ENCODE results near the gene PCGF3. TPM values are rescaled to one million over a fixed set of nuclear protein-coding genes. Genes with fewer than 3 reads are reported as not detected.

PCGF3 gene
- total RNA-seq, 6 experiments from 2014 or later, result 13.0 to 23.5 (median 14.7) TPM

DNA sequence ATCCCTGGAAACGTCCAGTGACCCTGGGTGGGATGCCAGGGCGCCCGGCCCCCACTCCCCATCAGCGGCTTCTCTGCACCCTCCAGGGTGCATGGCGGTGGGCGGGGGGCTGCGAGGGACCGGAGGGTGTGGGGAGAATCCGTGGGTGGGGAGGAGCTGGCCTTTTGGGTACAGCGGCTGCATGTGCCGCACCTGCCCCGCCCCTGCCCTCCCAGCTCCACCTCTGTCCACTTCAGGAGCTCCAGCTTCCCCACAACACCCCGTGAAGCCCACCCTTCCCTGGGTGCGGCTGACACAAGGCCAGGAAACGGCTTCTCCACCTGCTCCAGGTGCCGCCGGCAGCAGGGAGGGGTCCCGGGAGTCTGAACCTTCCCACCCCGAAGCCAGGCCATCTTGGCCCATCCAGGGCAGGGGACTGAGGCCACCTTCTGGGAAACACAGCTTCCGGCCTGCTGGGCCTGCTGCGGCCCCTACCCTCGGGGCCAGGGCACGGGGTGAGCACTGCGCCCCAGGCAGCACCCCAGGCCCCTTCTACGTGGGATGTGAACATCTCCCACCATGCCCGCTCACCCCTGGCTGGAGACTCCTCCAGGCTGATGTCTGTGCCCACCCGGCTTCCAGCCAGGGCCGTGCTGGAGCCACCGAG lies 85.7 kb downstream of the PCGF3 start:
- H3K4me1 ChIP-seq, result peaks cover 0 to 26% (median 12%) of the 10 kb centered on the region in 4 donors
- H3K27me3 ChIP-seq, result no peaks in the 10 kb centered on the region
- no peak for TF ChIP-seq POLR2A (IDR thresholded peaks at IDR 0.05)
- TF ChIP-seq, protein P1, sequence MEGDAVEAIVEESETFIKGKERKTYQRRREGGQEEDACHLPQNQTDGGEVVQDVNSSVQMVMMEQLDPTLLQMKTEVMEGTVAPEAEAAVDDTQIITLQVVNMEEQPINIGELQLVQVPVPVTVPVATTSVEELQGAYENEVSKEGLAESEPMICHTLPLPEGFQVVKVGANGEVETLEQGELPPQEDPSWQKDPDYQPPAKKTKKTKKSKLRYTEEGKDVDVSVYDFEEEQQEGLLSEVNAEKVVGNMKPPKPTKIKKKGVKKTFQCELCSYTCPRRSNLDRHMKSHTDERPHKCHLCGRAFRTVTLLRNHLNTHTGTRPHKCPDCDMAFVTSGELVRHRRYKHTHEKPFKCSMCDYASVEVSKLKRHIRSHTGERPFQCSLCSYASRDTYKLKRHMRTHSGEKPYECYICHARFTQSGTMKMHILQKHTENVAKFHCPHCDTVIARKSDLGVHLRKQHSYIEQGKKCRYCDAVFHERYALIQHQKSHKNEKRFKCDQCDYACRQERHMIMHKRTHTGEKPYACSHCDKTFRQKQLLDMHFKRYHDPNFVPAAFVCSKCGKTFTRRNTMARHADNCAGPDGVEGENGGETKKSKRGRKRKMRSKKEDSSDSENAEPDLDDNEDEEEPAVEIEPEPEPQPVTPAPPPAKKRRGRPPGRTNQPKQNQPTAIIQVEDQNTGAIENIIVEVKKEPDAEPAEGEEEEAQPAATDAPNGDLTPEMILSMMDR (IDR thresholded peaks at IDR 0.05), result no peak
- H3K4me3 ChIP-seq, result no peak overlapping the region
- no peaks in the 10 kb centered on the region for H3K36me3 ChIP-seq
- DNase-seq, result peak in 1 of 3 donors; percentile 51
- no peak for ATAC-seq
- 33% methylated on average over 1 of the region's 29 CpGs for WGBS (ENCODE audit: insufficient coverage, low coverage, low lambda C conversion rate, missing lambda C conversion rate)
- H3K27ac ChIP-seq, result no peak overlapping the region
- intact Hi-C loops (cut with DNase I), result no loop called here
- no peaks in the 10 kb centered on the region for H3K9me3 ChIP-seq

DNA sequence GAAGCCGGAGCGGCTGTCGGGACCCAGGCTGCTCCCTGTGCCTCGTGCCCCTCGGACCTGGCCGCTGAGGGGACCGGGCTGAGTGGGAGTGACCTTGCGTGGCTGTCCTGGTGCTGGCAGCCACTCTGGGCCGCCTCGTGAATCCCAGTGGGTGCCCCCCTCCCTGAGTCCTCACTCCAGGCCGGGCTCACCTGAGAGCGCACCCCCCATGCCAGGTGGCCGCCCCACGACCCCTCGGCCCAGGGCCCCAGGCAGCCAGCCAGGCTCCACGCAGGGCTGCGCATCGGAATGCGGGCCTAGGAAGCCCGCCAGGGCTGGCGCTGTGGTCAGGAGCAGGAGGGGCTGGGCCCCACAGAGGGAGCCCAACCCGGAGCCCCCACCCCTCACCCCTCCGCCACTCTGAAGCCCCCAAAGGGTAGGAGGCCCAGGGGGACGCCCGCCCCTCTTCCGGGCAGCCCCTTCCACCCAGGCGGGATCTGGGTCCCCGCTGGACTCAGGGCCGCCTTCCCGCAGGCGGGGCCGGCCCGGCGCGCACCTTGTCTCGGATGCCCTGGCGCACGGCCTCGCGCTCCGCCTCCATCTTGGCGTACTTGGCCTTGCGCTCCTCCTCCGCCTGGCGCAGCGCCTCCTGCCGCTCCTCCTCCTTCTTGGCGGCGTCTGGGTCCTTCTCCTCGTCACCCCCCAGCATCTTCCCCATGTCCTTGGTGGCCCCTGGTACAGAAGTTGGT lies 86.4 kb downstream of the PCGF3 start:
- Histone ChIP-seq H3K36me3 (no peaks in the 10 kb centered on the region), H3K27me3 (no peaks in the 10 kb centered on the region), H3K9me3 (no peaks in the 10 kb centered on the region), H3K4me3 (no peak overlapping the region), H3K4me1 (peaks cover 0 to 32% (median 12%) of the 10 kb centered on the region in 4 donors), H3K27ac (no peak overlapping the region)
- DNase-seq (peak in 1 of 3 donors; percentile 44), ATAC-seq (no peak)
- WGBS (ENCODE audit: insufficient coverage, low coverage, low lambda C conversion rate, missing lambda C conversion rate), result 14% methylated on average over 13 of the region's 50 CpGs
- intact Hi-C loops (cut with DNase I), result no loop called here
- no peak for TF ChIP-seq POLR2A (IDR thresholded peaks at IDR 0.05)

DNA sequence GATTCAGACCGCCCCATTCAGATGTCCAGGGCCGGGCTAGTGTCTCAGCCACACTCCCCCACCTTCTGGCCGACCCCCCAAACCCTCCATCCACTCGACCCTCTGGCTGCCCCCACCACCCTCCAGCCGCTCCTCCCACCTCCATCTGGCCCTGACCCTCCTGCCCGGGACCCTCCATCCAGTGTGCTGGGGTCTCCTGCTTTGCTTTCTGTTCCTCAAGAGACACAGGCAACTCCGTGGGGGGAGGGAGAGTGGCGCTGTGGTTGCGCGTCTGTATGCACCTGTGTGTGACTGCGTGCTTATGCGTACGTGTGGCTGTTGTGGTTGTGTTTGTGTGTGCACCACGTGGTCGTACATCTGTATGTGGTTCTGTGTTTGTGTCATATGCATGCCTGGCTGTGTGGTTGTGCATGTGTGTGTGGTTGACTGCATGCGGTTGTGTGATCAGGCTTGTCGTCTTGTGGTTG lies 87.0 kb downstream of the PCGF3 start:
- no peak overlapping the region for H3K27ac ChIP-seq
- H3K4me3 ChIP-seq, result no peak overlapping the region
- 49% methylated on average over 4 of the region's 17 CpGs for WGBS (ENCODE audit: insufficient coverage, low coverage, low lambda C conversion rate, missing lambda C conversion rate)
- peak in 1 of 3 donors; percentile 55 for DNase-seq
- H3K4me1 ChIP-seq, result peaks cover 0 to 34% (median 11%) of the 10 kb centered on the region in 4 donors
- no peaks in the 10 kb centered on the region for H3K27me3 ChIP-seq
- H3K9me3 ChIP-seq, result no peaks in the 10 kb centered on the region
- intact Hi-C loops (cut with DNase I), result no loop called here
- TF ChIP-seq POLR2A (IDR thresholded peaks at IDR 0.05), result no peak
- TF ChIP-seq, protein P1 (IDR thresholded peaks at IDR 0.05), result no peak
- ATAC-seq, result no peak
- H3K36me3 ChIP-seq, result no peaks in the 10 kb centered on the region

DNA sequence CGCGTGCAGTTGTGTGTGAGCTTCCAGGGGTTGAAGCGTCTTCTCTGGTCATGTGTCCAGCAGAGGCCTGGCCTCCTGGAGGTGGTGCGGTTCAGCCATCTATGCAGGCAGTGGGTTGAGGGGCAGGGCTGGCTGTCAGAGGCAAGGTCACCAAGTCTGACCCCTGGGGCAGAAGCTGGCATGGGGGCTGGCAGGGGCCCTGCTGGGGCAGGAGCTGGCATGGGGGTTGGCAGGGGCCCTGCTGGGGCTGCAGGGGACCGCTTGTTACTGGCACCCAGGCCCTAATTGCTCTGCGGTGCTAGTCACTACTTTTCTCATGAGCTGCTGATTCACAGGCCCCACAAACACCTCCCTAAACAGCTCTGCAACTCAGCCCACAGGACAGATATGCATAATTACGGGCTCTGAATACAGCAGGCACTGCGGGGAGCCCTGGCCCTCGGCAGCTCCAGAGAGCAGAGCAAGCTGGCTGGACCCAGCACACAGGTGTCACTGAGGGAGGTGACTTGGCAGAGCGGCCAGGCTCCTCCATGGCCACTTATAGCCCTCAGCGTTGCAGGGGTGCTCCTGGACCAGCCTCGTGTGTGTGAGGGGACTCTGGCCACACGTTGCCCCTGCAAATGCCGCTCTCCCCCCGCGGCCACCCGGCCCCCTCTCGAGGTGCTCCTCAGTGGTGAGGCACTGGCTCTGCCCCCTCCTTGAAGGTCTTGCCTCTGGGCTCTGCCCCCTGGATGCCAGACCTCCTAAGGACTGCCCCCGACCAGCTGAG lies 87.6 kb downstream of the PCGF3 start:
- ATAC-seq, result no peak
- DNase-seq, result peak in 1 of 3 donors; percentile 43
- TF ChIP-seq, protein P1 (IDR thresholded peaks at IDR 0.05), result no peak
- no peak for TF ChIP-seq POLR2A (IDR thresholded peaks at IDR 0.05)
- Histone ChIP-seq H3K4me3 (no peak overlapping the region), H3K27me3 (no peaks in the 10 kb centered on the region), H3K27ac (no peak overlapping the region), H3K4me1 (peaks cover 0 to 31% (median 8%) of the 10 kb centered on the region in 4 donors), H3K36me3 (no peaks in the 10 kb centered on the region), H3K9me3 (no peaks in the 10 kb centered on the region)
- 65% methylated on average over 5 of the region's 19 CpGs for WGBS (ENCODE audit: insufficient coverage, low coverage, low lambda C conversion rate, missing lambda C conversion rate)
- intact Hi-C loops (cut with DNase I), result no loop called here

All from right lobe of liver (tissue), 6 donors.